KG1 (cell line): ENCODE results near the gene INPP5D.
"Not testable (repeated sequence)": the region's sequence is repeated elsewhere in the genome, so short reads cannot be mapped to it uniquely, and the experiment has no call there.

Experiments used
- DNase-seq: peaks from one replicate; lab custom pipeline; 2025; lab: John Stamatoyannopoulos, UW

The INPP5D gene

DNA sequence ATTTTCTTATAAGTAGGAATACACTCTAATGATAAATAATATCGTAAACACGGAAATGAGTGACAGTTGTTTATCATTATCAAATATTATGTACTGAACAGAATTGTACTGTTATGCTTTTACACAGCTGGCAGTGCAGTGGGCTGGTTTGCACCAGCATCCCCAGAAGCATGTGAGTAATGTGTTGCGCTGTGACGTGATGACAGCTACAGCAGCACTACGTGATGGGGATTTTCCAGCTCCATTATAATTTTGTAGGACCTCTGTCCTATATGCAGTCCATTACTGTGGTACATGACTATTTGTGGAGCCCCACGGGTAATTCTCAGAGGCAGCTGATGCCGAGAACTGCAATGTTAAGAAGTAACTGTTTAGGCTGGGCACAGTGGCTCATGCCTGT, 114.0 kb downstream of the INPP5D start:
- DNase-seq = no peak

DNA sequence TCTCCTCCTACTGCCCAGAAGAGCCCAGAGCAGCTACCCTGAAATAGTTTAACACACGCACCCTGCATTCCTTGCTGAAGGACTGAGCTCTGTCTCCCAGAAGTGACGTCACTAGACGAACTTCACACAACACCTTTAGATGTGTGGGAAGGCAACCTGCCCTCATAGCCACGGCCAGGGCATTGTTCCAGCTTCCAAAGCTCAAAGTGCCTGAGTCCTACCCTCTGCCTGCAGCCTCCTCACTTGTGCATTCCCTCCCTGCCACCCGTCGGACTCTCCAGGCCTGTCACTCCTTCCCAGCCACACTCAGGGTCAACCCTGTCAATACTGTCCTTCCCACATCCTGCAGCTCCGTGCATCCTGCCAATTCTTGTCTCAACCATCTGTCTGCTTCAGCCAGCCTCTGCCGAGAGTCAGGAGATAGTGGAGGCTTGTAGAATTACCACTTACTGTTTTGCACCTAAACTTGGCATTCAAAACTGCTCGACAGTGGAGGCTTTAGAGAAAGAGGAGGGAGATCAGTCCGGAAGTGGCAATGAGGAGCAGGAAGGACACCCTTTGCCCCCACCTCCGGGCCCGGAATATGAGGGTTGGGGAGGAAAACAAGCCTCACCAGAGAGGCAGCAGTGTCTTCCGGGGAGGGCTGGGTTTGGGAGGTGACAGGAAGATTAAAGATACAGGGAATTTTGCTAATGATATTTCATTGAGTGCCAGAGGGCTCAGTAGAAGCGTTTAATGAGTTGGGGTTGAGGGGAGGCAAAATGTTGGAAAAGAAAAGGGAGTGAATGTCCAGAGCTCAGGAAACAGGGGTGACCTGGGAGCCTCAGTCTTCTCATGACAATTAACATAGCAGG, 119.1 kb downstream of the INPP5D start:
- no peak for DNase-seq

DNA sequence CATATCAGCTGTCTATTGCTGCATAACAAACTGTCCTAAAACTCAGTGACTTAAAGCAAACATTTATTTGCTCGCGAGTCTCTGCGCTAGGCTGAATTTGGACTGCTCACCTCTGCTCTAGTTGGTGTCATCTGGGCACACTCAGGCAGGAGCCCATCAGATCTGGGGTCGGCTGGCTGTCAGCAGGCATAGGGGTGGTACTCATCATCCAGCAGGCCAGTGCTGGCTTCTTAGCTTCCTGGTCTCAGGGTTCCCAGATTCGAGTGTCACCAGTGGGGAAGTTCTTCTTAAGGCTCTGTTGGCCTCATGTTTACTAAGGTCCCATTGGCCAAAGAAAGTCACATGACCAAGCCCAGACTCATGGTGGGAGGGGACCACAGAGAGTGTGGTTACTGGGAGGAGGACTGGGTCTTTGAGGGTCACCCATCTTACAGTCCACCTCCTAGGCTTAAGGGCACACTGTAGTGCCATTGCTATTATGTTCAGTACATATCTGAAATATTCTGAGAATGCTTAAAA, 119.8 kb downstream of the INPP5D start:
- no peak for DNase-seq

DNA sequence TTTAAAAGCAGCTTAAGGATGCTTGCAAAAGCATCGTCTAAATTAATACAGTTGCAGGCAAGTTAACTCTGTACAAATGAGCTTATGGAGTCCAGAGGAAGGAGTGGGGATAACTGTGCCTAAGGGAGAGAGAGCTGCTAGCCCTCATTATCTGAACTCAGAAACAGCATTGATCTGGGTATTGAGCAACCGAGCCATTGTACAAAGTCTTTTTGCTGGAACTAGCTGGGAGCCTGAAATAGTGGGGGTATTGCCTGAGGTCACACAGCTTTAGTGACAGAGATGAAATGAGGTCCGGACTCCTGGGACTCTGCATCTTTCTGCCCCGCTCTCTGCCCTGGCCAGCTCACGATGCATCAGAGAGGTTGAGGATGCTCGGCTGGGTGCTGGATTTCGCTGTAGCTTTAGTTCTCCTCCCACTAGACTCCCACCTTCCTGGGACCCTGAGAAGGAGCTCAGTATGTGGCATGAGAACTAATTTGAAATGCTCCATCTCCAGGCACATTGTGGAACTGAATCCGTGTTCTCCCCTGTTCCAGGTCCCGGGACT, 123.8 kb downstream of the INPP5D start:
- DNase-seq = no peak

DNA sequence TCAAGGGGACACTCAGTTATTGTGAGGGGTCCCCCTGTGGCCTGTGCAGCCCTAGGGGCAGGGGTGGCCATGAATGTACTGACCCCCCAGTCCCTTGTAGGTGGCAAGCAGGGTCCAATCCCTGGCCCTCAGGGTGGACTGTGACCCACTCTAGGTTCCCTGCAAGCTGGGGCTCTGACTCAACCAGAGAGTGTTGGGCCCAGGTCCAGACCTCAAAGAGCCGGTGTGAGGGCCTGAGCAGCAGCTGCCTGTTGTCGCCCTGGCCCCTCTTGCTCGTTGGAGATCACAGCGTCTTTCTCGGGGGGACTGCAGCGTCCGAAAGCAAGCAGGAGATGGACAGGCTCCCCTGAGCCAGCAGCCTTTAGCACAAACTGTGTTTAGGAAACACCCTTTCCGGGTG, 124.5 kb downstream of the INPP5D start:
- DNase-seq = no peak

DNA sequence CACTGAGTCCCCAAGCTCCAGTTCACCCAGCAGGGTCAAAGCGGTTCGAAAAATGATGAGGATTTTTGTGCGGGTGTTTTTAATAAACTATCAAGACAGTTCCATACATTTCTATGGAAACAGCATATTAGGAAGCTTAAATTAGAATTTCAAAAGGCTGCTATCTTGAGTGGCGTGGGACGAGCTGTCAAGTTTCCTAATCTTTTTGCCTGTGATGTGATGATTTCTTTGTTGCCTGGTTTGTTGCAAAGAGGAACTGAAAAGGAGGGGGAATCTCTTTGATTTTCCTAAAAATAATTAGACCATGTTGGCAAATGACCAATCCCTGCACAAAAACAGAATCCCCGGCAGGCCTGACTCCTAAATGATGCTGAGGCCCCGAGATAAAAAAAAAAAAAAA, 125.2 kb downstream of the INPP5D start:
- DNase-seq = no peak

DNA sequence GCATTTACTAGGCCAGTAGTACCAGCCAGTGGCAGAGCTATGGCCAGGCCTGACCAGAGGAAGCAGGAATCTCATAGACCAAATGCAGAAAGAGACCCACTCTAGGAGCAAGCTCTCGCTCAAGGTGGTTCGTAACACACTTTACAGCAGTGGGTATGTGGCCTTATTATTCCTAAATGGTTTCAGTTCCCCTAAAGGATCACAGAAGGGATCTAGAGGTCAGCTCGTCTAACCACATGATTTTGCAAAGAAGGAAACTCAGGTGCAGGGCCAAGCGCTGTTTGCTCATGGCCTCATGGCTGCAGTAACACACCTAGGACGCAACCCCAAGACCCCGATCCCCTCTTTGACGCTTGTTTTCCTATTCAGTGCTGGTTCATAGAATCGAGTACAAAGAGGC, 125.8 kb downstream of the INPP5D start:
- no peak for DNase-seq

DNA sequence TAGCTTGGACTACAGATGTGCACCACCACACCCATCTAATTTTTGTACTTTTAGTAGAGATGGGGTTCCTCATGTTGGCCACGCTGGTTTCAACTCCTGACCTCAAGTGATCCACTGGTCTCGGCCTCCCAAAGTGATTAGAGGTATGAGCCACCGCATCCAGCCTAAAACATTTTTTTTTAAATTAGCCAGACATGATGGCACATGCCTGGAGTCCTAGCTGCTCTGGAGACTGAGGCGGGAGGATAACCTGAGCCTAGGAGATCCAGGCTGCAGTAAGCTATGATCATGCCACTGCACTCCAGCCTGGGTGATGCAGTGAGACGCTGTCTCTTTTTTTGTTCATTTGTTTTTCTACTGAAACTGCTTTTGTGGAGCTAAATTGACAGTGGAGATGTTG, 126.7 kb downstream of the INPP5D start:
- DNase-seq = no peak

DNA sequence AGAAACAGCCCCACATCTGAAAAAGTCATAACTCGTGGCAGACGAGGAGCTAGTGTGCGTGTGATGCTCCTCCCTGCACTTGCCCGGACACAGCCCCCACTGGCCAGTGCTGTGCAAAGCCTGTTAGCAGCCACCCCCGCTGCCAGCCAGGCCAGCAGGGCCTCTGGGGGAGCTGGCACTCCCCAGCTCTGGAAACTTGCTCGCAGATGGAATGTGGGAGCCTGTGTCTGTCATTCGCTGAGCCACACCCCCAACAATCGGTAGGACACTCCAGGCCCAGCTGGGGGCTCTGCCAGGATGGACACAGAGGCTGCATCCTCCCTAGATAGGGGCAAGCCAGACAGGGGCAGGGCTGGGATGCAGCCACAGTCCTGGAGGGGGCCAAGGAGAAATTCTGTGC, 128.9 kb downstream of the INPP5D start:
- no peak for DNase-seq

DNA sequence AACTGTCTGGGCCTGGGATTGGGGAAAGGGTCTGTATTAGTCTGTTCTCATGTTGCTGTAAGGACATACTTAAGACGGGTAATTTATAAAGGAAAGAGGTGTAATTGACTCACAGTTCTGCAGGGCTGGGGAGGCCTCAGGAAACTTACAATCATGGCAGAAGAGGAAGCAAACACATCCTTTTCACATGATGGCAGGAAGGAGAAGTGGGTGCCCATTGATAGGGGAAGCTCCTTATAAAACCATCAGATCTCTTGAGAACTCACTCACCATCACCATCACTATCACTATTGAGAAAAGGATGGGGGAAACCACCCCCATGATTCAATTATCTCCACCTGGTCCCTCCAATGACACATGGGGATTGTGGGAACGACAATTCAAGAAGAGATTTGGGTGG, 130.9 kb downstream of the INPP5D start:
- not testable (repeated sequence) for DNase-seq

DNA sequence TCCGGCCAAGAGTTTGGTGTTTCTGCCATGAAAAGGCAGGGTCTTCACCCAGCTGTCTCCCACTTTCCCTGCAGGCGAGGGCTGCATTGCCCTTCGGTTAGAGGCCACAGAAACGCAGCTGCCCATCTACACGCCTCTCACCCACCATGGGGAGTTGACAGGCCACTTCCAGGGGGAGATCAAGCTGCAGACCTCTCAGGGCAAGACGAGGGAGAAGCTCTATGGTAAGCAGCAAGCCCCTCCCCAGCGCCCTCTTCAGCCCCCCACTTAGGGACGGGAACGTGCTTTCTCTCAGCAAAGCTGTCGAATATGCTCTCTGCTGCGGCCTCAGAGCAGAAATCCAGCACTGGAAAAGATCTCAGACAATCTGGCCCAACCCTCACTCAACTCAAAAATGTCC, 133.6 kb downstream of the INPP5D start:
- DNase-seq = no peak

DNA sequence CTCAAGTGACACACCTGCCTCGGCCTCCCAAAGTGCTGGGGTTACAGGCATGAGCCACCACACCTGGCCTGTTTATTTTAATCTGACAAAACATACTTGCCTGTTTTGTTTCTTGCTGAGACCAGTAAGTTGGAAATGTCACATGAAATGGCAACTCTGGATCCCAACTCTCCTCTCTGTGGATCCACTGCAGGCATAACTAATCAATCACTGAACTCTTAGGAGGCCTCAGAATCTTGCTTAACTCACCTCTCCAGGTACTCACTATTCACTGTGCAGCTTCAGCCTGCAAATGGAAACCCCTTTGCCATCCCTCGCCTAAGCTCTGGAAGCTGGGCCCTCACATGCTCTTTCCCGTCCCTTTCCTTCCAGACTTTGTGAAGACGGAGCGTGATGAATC, 134.9 kb downstream of the INPP5D start:
- DNase-seq = no peak

DNA sequence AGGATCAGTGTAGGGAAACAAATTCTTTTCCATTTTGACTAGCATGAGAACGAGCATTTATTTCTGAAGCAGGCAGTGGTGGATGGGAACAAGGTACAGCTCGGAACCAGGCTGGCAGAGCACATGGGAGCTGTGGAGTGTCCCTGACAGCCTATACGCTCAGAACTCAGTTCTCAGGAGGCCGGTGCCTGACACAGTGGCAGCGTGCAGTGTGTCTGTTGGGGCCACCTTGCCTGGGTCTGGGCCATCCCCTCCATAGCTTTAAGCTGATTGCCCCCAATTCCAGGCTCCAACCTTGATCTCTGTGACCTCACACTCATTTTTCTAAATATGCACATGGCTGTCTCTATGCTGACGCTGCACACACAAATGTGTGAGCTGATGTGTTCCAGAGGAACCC, 136.9 kb downstream of the INPP5D start:
- no peak for DNase-seq

DNA sequence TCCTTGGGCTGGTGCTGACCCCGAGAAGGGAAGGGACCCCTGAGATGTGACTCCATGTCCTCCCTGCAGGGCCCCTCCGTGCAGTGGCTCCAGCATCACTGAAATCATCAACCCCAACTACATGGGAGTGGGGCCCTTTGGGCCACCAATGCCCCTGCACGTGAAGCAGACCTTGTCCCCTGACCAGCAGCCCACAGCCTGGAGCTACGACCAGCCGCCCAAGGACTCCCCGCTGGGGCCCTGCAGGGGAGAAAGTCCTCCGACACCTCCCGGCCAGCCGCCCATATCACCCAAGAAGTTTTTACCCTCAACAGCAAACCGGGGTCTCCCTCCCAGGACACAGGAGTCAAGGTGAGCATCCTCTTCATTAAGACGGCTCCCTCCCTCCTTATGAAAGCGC, 137.9 kb downstream of the INPP5D start:
- no peak for DNase-seq

DNA sequence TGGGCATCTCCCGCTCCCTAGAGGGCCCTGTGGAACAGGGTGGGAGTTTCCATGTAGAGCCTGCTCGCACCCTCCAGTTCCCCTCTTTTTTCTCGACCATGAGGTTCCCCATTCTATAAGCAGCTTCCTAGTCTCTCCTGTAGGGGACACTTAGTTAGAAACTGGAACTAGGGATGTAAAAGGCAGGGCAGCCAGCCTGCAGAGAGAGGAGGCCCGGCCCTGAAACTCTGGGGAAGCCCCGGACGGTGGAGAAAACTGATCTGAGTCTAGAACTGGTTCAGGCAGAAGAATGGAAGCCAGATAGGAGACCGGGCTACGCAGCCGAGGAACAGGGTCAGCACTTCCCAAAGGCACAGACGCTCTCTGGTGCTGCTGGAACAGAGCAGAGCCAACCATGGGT, 139.7 kb downstream of the INPP5D start:
- no peak for DNase-seq

DNA sequence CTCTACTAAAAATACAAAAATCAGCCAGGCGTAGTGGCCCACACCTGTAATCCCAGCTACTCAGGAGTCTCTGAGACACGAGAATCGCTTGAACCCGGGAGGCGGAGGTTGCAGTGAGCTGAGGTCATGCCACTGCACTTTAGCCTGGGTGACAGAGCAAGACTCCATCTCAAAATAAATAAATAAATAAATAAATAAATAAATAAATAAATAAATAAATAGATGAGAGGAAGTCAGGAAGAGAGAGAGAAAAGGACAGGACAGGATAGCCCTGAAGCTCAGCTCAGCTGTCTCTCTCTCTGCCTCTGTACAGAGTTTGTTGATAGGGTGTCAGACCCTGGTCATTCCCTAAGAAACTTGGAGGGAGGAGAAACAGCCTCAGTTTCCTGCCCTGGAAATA, 140.6 kb downstream of the INPP5D start:
- DNase-seq = not testable (repeated sequence)

DNA sequence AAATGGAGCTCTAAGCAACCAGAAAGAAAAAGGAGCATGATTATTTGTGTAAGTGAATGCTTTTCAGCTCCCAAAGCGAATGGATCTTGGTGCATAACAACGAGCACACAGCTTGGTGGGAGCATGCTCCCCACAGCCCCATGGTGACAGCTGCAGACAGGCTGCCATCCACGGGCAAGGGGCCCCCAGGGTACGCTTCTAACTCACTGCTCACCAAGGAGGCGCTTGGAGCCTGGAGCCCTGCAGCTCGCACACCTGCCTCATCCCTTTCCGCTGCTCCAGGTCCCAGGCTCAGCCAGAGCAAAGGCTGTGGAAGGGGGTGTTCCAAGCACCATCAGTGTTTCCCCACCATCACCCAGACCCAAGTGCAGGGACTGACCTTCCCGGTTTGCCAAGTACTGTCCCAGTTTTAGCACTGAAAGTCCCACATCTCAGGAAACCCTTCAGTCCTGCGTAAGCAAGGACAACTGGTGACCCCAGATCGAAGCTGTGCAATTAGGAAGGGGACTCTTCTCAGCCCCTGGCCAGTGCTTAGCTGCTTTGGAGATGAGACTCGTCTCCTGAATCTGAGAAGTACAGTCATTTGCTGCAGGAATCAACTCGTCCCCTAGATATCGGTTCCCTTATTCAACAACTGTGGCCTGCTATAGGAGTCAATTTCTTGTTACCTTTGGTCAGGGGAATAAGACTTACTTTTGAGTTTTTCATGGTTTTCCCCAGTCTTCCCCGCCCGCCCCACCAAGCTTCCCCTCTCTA, 141.3 kb downstream of the INPP5D start:
- DNase-seq = no peak

DNA sequence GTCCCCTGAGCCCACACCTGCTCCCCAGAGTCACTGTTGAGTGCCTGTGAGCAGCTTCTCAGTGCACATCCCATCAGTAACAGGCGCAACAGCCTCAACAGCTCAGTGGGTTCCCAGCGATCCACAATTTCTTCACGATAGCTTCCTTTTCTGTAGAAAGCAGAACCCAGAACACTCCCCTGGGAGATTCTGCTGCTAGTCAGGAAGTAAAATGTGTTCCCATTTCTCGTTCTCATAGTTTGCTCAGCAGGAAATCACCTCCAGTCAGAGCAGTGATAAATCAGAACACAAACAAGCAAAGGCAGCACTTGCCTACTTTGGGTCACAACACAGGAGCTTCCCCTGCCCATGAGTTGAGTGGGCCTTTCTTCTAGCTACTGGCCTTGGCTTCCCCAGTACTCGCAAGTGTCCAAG, 142.4 kb downstream of the INPP5D start:
- DNase-seq = no peak

DNA sequence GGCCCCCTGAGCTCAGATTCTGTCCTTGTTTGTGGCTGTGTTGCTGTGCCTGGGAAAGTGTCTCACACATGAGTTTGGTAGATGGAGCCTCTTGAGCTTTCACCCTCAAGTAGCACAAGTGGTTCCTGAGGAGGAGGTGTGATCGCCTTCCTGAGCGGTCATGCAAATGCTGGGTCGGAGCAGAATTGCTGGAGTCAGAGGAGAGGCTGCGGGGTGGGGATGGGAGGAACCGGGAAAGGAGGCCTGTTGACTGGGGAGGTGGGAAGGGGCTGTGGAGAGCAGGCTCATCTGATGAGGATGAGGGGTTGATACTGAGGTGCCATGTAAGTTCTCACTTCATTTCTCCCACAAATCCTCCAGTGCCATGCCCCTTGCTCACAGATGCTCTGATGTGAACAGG, 142.9 kb downstream of the INPP5D start:
- no peak for DNase-seq

DNA sequence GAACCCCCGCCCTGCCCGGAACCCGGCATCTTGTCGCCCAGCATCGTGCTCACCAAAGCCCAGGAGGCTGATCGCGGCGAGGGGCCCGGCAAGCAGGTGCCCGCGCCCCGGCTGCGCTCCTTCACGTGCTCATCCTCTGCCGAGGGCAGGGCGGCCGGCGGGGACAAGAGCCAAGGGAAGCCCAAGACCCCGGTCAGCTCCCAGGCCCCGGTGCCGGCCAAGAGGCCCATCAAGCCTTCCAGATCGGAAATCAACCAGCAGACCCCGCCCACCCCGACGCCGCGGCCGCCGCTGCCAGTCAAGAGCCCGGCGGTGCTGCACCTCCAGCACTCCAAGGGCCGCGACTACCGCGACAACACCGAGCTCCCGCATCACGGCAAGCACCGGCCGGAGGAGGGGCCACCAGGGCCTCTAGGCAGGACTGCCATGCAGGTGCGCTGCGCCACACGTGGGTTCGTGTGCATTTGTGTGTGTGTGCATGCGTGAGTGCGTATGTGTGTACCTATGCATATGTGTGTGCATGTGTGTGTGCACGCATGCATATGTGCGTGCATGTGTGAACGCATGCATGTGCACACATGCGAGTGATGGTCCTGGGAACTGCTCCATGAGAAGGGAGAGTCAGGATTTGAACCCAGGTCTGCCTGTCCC, 144.3 kb downstream of the INPP5D start:
- no peak for DNase-seq

DNA sequence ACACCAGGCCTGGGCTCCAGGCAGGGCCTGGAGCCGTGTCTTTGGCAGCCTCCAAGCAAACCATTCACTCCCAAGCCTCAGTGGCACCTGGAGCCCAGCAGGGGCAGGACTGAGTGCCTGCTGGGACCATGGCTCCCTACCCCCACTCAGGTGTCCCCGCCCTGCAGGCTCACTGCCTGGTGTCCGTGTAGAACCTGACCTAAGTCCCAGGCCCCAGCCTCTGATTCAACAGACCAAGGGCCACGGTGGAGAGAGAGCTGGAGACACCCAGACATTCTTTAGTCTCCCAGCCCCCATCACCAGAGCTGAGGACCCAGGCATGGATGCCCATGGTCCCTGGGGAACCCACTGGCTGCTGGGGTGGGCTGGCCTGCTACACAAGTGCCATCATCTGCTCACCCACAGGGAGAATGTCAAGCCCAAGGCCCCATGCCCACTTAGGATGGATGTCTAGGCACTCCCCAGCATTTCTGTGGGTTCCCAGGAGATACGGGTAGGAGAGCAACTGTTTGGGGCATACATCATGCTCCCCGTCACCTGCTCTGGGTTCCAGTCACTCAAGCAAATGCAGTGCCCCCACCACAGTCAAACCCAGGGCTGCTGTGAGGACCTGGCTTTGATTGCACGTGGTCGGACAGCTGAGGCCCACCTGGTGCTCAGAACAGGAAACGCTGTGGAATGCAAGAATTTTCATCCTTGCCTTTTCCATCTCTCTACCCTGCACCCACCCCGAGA, 148.4 kb downstream of the INPP5D start:
- DNase-seq = no peak

DNA sequence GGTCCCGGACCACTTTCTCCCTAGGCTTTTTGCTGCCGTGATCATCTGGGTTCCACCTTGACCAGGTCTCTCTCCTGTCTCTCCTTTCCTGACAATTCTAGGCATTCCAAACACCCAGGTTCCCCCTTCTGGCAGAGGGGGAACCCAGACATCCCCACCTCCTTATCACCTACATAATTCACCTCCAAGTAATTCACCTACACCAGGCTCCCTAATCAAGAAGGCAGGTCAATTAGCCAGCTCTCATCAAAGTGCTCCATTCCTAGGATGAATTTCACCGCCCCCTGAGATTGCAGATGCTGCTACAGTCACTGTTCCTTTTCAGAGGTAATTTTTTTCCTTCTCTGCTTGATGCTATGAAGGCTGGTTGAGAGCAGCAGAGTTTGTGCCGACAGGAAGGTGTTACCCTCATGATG, 149.0 kb downstream of the INPP5D start:
- DNase-seq = no peak
